CD14-positive monocyte (primary cell): ENCODE results near the gene KRTAP16-1. TPM values are rescaled to one million over a fixed set of nuclear protein-coding genes. Genes with fewer than 3 reads are reported as not detected.
A peak's percentile ranks its signal among the peaks of the same experiment; 100 is the strongest.

Experiments
- DNase-seq, 3 donors: peaks; one replicate each; pipeline ENCODE4 v3.0.0-alpha.2; 2011 to 2022
- H2AFZ ChIP-seq: 2 replicates; pipeline ENCODE4 v1.6.0; 2012; ENCODE audit warnings: mild to moderate bottlenecking, low read depth, low read length, inconsistent platforms; ENCODE audit not compliant: insufficient read depth, poor library complexity, severe bottlenecking
- H3K27ac ChIP-seq, 2 donors: 1 replicate in 1 of 2; 2 replicates in 1 of 2; pipeline ENCODE4 v1.5.1; 2012 to 2013; ENCODE audit warnings: low read length in 2 of 2, control low read depth in 1 of 2, inconsistent platforms in 1 of 2, low read depth in 1 of 2, mild to moderate bottlenecking in 1 of 2
- H3K27me3 ChIP-seq, 2 donors: one replicate each; pipeline versions ENCODE4 v1.6.0 to v1.6.1; 2011 to 2013; ENCODE audit warnings: low read length in 2 of 2; ENCODE audit not compliant: control insufficient read depth in 2 of 2, insufficient read depth in 2 of 2
- H3K36me3 ChIP-seq, 2 donors: replicated peaks in 1 of 2; 1 replicate in 1 of 2; 2 replicates in 1 of 2; pipeline versions ENCODE4 v1.5.1 to v1.6.1; 2012 to 2013; ENCODE audit warnings: low read length in 2 of 2, control low read depth in 1 of 2, inconsistent platforms in 1 of 2, mild to moderate bottlenecking in 1 of 2; ENCODE audit not compliant: insufficient read depth in 2 of 2, control insufficient read depth in 1 of 2
- H3K4me1 ChIP-seq, 2 donors: 1 replicate in 1 of 2; 2 replicates in 1 of 2; pipeline versions ENCODE4 v1.5.1 to v1.6.1; 2012 to 2013; ENCODE audit warnings: low read length in 2 of 2, control low read depth in 1 of 2, inconsistent platforms in 1 of 2, mild to moderate bottlenecking in 1 of 2, moderate library complexity in 1 of 2; ENCODE audit not compliant: insufficient read depth in 2 of 2, control insufficient read depth in 1 of 2
- H3K4me2 ChIP-seq: replicated peaks from 2 replicates; pipeline ENCODE3; 2012; ENCODE audit warnings: low read length, moderate library complexity, mild to moderate bottlenecking; ENCODE audit not compliant: poor library complexity, severe bottlenecking; ENCODE audit errors: extremely low read depth
- H3K4me3 ChIP-seq, 3 experiments: fragments of 200-600 bp in 1 of 3; sonication (generic) in 1 of 3; replicated peaks in 1 of 3; 1 replicate in 2 of 3; 2 replicates in 1 of 3; pipeline ENCODE4 v1.5.1; 2011 to 2013; ENCODE audit warnings: low read length in 3 of 3, mild to moderate bottlenecking in 3 of 3, control low read depth in 2 of 3, low read depth in 2 of 3, inconsistent platforms in 1 of 3, moderate library complexity in 1 of 3
- H3K79me2 ChIP-seq: 2 replicates; pipeline ENCODE4 v1.6.0; 2012; ENCODE audit warnings: mild to moderate bottlenecking, control low read depth, inconsistent platforms, low read length, moderate library complexity; ENCODE audit not compliant: insufficient read depth
- H3K9ac ChIP-seq: 2 replicates; pipeline ENCODE4 v1.6.0; 2017; ENCODE audit warnings: low read length, mild to moderate bottlenecking; ENCODE audit not compliant: insufficient read depth, poor library complexity, severe bottlenecking
- H3K9me3 ChIP-seq, 2 donors: replicated peaks in 1 of 2; 1 replicate in 1 of 2; 2 replicates in 1 of 2; pipeline versions ENCODE4 v1.5.1 to v1.6.1; 2012 to 2013; ENCODE audit warnings: low read length in 2 of 2, control low read depth in 1 of 2; ENCODE audit not compliant: control insufficient read depth in 1 of 2, insufficient read depth in 1 of 2
- H4K20me1 ChIP-seq: 2 replicates; pipeline ENCODE4 v1.6.0; 2012; ENCODE audit warnings: mild to moderate bottlenecking, low read length, control low read depth, moderate library complexity; ENCODE audit not compliant: insufficient read depth
- H3K27ac Mint-ChIP-seq, 7 donors: one replicate each; pipeline ENCODE4 v1.8.0; 2020; ENCODE audit warnings: mild to moderate bottlenecking in 7 of 7, mixed read lengths in 7 of 7, moderate library complexity in 6 of 7, inconsistent platforms in 2 of 7
- H3K27me3 Mint-ChIP-seq, 3 donors: one replicate each; pipeline ENCODE4 v1.8.0; 2021 to 2022; ENCODE audit warnings: low read depth in 3 of 3, mild to moderate bottlenecking in 3 of 3, mixed read lengths in 3 of 3, moderate library complexity in 3 of 3, inconsistent platforms in 1 of 3
- H3K36me3 Mint-ChIP-seq, 2 donors: one replicate each; pipeline ENCODE4 v1.8.0; 2020; ENCODE audit warnings: mixed read lengths in 2 of 2, inconsistent platforms in 1 of 2, mild to moderate bottlenecking in 1 of 2
- H3K4me1 Mint-ChIP-seq: one replicate; pipeline ENCODE4 v1.8.0; 2020; ENCODE audit warnings: mild to moderate bottlenecking, mixed read lengths
- H3K4me3 Mint-ChIP-seq, 2 donors: one replicate each; pipeline ENCODE4 v1.8.0; 2020; ENCODE audit warnings: mild to moderate bottlenecking in 2 of 2, mixed read lengths in 2 of 2, moderate library complexity in 1 of 2
- H3K9me3 Mint-ChIP-seq, 7 donors: one replicate each; pipeline ENCODE4 v1.8.0; 2020 to 2022; ENCODE audit warnings: mixed read lengths in 7 of 7, mild to moderate bottlenecking in 6 of 7, moderate library complexity in 6 of 7, inconsistent platforms in 2 of 7
- CTCF ChIP-seq: fragments of 200-600 bp; IDR thresholded peaks from one replicate; pipeline ENCODE4 v1.8.0; 2022; ENCODE audit warnings: antibody characterized with exemption, mild to moderate bottlenecking
- whole genome bisulfite sequencing: methylation state at CpG from one replicate; pipeline ENCODE4 v1.1.5; 2013; ENCODE audit warnings: missing lambda C conversion rate; ENCODE audit not compliant: insufficient coverage; 5-methylcytosine and 5-hydroxymethylcytosine counted together
- intact Hi-C, 2 donors: fragments of 100-400 bp; cut with micrococcal nuclease; formaldehyde crosslinking; loops; one replicate each; pipeline versions ENCODE4 v1.15.0 to v1.15.1; 2023
- polyA plus RNA-seq, 3 donors: library from polyadenylated mRNA; depleted of rRNA in 1 of 3; unstranded in 2 of 3; stranded (reverse) in 1 of 3; fragments of 300-500 nt in 2 of 3; fragments of >200 nt in 1 of 3; fragmentation: Illumina TruSeq in 2 of 3; gene quantifications; 1 replicate in 2 of 3; 2 replicates in 1 of 3; pipeline ENCODE4 v1.2.3, GENCODE V29; 2012 to 2021

KRTAP16-1 gene
- polyA plus RNA-seq, 3 donors, result not detected

- no peaks in the 10 kb centered on the region for H4K20me1 ChIP-seq
- H3K36me3 ChIP-seq, result no peaks in the 10 kb centered on the region
- peak; percentile 84 for TF ChIP-seq CTCF
- Mint-ChIP-seq H3K27me3 (peaks cover 0 to 3% (median 2%) of the 10 kb centered on the region in 3 donors), H3K4me3 (no peak overlapping the region), H3K36me3 (no peaks in the 10 kb centered on the region), H3K9me3 (peaks cover 0 to 2% (median 0%) of the 10 kb centered on the region in 7 donors), H3K27ac (no peak overlapping the region), H3K4me1 (peaks cover 16% of the 10 kb centered on the region)
- no peak overlapping the region for H3K9ac ChIP-seq
- intact Hi-C loops, result loop anchor here in 1 of 2 donors (10.0 kb wide), 1 partner anchor 425 kb away; no protein-coding TSS in a partner anchor
- no peaks in the 10 kb centered on the region for H3K79me2 ChIP-seq
- no peak overlapping the region for H3K4me3 ChIP-seq
- H2AFZ ChIP-seq, result no peak overlapping the region
- 75% methylated on average over 8 of the region's 13 CpGs for WGBS
- DNase-seq, result peak; percentile 30 to 42 (median 42)
- H3K27me3 ChIP-seq, result no peaks in the 10 kb centered on the region
- no peak overlapping the region for H3K4me2 ChIP-seq
- no peaks in the 10 kb centered on the region for H3K9me3 ChIP-seq
- peaks cover 0 to 13% of the 10 kb centered on the region in 2 donors for H3K4me1 ChIP-seq
- H3K27ac ChIP-seq, result no peak overlapping the region
Observed at GRCh38 chr17:41329279-41329948, 20.3 kb upstream of the KRTAP16-1 start.

- intact Hi-C loops, result loop anchor here in 1 of 2 donors (10.0 kb wide), 1 partner anchor 423 kb away; no protein-coding TSS in a partner anchor
- Histone ChIP-seq H3K9me3 (no peaks in the 10 kb centered on the region), H3K4me2 (no peak overlapping the region), H3K36me3 (no peaks in the 10 kb centered on the region), H3K27ac (no peak overlapping the region), H3K9ac (no peak overlapping the region), H4K20me1 (no peaks in the 10 kb centered on the region), H2AFZ (no peak overlapping the region), H3K4me1 (peaks cover 0 to 7% of the 10 kb centered on the region in 2 donors), H3K4me3 (no peak overlapping the region), H3K27me3 (no peaks in the 10 kb centered on the region), H3K79me2 (no peaks in the 10 kb centered on the region)
- peaks cover 0 to 3% (median 2%) of the 10 kb centered on the region in 3 donors for H3K27me3 Mint-ChIP-seq
- H3K36me3 Mint-ChIP-seq, result no peaks in the 10 kb centered on the region
- DNase-seq, result no peak
- TF ChIP-seq CTCF, result no peak
- no peak overlapping the region for H3K4me3 Mint-ChIP-seq
- H3K9me3 Mint-ChIP-seq, result no peaks in the 10 kb centered on the region
- H3K27ac Mint-ChIP-seq, result no peak overlapping the region
- peaks cover 10% of the 10 kb centered on the region for H3K4me1 Mint-ChIP-seq
- WGBS, result 83% methylated on average over 7 of the region's 7 CpGs
Observed at GRCh38 chr17:41328207-41328606, 19.1 kb upstream of the KRTAP16-1 start.
